Measurements from ENCODE around the gene RTN4RL2.

The RTN4RL2 gene

DNA sequence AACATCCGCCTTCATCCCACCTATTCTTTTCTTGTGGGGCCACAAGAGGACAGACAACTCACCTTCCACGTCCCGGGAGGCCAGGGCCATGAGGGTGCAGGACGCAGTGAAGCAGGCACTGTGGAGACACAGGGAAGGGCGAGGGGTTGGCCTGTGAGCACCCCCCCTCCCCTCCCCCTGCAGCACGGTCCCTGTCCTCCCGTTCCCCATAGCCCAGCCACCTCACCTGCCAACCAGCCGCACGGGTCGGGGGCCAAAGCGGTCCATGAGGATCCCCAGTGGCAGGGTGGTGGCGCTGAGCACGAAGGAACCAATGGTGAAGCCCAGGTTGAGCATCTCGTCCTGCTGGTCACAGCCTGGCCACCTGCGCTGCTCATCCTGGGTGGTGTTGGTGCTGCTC lies 40.6 kb downstream of the RTN4RL2 start:
- no peak for DNase-seq

DNA sequence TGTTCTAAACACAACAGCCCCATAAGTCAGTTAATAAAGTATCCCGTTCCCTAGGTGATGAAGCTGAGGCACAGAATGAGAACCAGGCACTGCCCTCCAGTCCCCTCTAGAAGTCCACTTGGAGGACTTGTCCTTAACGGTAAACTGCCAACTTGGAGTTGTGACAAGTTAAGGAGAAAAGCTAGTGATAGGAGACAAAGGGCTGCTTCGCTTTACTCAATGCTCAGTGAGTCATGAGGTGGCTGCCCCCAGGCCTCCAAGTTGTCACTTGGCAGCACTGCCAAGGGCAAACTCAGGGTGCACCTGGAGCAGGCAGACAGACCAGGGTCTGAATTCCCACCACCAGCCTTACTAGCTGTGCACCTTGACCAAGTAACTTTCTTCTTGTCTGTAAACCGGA lies 41.6 kb downstream of the RTN4RL2 start:
- DNase-seq, result no peak

DNA sequence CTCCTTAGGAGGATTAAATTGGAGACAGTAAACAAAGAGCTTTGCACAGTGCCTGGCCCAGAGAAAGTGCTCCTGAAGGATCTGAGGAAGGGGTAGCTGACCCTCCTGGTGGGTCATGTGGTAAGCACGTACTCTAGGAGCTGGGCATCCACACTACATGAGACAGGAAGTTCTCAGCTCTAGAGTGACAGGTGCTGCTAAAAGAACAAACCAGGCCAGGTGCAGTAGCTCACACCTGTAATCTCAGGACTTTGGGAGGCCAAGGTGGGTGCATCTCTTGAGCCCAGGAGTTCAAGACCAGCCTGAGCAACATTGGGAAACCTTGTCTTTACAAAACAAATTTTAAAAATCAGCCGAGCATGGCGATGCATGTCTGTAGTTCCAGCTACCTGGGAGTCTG lies 42.0 kb downstream of the RTN4RL2 start:
- DNase-seq, result no peak

GRCh38 chr11:57502870-57503269 lies 42.5 kb downstream of the RTN4RL2 start:
- DNase-seq, result no peak

DNA sequence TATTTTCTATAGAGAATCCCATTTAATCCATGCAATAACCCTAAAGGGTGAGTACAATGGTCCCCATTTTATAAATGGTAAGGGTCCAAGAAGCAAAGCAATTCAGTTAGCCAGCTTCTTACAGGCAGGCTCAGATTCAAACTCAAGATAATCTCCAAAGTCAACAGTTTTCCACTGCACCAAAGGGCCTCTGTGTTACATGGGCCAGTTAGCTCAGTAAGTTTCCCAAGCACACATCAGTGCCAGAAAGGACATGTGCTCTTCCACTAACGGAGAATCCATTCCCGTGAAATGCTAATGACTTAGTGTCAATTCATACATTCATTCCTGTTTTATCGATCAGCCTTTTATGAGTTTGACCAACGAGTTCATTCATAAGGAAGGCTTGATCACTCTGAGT lies 44.2 kb downstream of the RTN4RL2 start:
- DNase-seq, result no peak

DNA sequence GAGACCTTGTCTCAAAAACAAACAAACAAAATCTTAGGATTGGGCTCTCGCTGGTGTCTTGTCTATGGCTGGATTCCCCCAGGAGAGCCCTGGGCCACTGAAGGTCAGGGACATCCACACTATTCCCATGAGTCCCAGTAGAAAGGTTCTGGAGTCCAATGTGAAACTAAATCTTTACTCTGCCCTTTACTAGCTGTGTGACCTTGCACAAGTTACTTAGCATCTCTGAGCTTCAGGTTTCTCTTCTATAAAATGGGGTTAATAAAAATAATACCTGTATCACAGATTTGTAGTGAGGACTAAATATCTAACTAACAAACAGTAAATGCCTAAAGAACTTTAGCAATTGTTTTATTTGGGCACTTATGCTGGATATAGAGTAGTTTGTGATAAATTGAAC lies 46.2 kb downstream of the RTN4RL2 start:
- DNase-seq, result no peak

GRCh38 chr11:57508341-57509170 lies 48.2 kb downstream of the RTN4RL2 start:
- no peak for DNase-seq

DNA sequence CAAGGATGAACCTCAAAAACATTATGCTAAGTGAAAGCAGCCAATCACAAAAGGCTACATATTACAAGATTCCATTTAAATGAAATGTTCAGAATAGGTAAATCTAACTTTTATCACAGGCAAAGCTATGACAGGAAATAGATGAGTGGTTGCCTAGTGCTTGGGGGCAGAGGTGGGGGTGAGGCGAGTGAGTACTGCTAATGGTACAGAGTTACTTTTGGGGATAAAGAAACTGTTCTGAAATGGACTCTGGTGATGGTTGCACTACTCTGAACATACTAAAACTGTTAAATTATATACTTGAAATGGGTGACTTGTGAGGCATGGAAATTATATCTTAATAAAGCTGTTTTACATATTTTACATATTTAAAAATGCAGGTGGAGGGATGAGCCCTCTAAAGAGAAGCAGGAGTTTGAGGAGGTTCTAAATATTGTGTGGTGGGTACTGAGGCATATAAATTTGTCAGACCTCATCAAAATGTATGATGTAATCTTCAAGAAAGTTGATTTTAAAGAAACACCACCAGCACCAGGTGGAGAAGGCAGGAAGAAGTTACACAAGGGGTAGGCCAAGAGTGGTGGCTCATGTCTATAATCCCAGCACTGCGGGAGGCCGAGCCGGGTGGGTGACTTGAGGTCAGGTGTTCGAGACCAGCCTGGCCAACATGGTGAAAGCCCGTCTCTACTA lies 51.6 kb downstream of the RTN4RL2 start:
- DNase-seq, result no peak

GRCh38 chr11:57512646-57513451 lies 52.5 kb downstream of the RTN4RL2 start:
- DNase-seq, result no peak

DNA sequence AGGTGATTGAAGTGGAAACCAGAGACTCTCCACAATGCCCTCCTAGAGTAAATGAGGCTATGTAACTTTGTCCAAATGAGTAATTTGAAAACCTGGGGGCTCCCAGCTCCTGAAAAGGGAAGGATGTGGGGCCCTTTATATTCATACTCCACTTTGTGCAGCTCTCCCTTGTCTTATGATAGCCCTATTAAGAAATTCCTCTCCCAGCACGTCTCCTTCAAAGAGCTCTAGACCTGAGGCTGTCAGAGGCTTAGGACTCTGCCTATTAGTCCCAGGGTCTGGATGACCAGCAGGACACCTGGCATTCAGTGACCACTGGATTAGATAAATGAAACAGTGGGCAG lies 53.1 kb downstream of the RTN4RL2 start:
- no peak for DNase-seq

GRCh38 chr11:57513911-57514537 lies 53.7 kb downstream of the RTN4RL2 start:
- no peak for DNase-seq

- DNase-seq, result no peak
Measured at GRCh38 chr11:57514538-57515331, 54.4 kb downstream of the RTN4RL2 start.

- no peak for DNase-seq
Measured at GRCh38 chr11:57515332-57516060, 55.2 kb downstream of the RTN4RL2 start, which contains the start of gene SLC43A1. Gene SLC43A1, minus strand, starts transcription at chr11:57515702. Its CDS starts 1,591 bp downstream, at chr11:57514111.

DNA sequence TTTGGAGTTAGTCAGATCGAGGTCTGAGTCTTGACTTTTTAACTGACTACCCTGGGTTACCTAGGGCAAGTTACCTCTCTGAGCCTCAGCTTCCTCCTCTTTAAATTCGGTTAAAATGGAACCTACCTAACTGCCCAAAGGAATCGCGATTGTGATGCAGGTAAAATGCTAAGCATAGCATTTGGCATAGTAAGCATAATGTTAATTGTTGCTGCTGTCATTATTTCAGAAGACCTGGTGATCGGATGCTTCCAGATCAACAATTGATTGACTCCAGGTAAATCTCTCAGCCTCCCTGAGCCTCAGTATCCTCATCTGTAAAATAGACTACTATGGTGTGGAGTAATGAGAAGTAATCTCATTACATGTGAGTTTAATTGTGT lies 55.7 kb downstream of the RTN4RL2 start:
- no peak for DNase-seq

GRCh38 chr11:57521116-57521515 lies 60.8 kb downstream of the RTN4RL2 start:
- DNase-seq, result no peak

DNA sequence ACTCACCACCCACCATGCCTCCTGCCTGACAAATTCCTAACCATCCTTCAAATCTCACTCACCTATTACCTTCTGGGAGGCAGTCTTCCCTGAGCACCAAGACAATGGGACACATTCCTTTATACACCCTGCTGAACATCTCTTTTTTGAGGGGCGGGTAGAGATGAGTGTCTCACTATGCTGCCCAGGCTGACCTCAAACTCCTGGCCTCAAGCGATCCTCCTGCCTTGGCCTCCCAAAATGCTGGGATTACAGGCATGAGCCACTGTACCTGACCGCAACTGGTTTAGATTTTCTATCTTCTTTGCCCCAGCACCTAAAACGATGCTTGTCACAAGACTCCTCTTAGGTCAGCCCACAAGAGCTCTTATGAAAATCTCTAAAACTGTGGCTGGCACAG lies 63.1 kb downstream of the RTN4RL2 start:
- DNase-seq, result no peak
